Inflammatory macrophage treated with lipopolysaccharide for 1 hour (primary cell): ENCODE results near the gene PARVG.

ENCODE experiments used
- DNase-seq, 2 donors: peaks; one replicate each; pipeline ENCODE4 v3.0.0-alpha.2; 2020 to 2022

The PARVG gene

DNA sequence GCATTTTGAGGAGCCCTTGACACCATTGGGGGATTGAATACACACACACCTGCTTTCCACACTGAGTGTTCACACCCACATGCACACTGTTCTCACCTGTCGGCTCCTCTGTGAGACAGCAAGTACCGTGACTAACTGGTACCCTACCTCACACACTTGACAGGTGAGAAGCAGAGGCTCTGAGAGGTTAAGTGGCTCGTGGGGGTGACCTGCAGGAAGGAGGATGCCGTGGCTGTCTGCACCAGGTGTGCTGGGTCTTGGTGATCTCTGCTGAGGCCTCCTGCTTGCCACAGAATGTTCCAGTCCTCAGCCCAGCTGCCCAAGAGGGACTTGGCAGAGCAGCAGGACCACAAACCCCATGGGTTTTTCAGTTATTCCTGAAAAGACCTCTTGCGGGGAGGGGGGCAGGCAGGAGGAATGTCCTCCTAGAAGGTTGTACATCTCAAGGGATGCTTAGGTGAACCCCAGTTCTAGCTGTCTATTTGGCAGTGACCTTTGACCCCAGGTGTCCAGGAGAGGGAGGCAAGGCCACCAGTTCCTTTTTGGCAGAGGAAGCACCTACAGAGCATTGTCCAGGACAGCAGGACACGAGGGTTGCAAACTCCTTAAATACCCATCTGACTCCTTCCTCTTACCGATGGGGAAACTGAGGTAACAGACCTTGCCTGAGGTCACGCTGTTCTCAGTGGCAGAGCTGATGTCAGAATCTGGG lies 66.0 kb downstream of the PARVG start:
- DNase-seq: no peak

DNA sequence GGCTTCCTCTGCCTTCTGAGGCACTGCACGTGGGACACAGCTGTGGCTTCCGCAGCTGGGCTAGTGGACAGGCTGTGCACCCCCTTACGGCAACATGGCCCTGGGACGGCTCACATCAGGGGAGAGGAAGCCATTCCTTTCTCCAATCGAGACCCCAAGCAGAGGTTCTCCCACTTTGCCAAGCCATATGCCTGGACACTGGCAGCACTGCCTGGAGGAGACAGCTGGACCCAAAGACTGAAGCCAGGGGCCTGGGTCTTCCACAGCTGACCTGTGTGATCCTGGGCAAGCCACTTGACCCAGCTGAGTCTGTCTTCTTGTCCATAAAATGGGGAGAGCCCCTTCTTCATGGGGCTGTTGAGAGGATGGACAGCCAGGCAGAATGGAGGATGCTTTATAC lies 66.6 kb downstream of the PARVG start:
- DNase-seq: no peak

DNA sequence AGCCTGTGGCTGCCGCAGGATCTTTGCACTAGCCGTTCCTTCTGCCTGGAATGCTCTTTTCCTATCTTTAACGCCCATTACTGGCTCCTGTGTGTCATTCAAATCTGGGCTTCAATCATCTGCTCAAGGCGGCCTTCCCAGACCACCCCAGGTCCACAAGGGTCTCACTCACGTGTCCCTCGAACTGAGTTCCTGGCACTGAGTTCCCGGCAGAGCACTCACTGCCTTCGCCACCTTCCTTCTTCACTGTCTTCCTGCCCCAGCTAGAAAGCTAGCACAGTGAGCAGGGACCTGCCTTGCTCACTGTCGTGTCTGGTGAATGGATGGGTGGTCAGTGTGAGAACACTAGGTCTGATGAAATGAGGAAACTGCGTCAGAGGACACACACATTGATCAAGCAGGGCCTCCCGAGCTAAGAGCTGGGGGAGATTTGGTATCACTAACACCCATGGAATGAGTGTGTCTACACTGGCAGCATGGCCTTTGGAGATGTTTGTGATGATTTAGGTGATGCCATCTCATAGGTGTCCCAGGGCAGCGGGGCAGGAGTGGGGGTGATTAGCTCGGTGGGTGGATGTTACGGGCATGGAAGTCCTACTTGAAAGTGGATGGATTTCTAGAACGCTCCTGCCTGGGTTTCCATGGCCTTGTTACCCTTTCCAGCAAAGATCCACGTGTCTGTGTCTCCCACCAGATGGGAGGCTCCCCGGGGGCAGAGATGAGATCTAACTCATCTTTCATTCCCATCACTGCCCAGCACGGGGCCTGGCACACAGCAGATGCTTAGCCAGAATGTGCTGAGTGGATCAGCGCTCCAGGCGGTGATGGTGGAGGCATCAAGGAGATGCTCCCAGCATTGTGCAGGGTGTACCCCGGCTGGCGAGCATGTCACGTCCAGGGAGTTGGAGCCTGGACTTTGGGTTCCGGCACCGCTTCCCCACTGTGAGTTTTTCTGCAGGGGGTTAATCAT lies 67.5 kb downstream of the PARVG start:
- no peak for DNase-seq

DNA sequence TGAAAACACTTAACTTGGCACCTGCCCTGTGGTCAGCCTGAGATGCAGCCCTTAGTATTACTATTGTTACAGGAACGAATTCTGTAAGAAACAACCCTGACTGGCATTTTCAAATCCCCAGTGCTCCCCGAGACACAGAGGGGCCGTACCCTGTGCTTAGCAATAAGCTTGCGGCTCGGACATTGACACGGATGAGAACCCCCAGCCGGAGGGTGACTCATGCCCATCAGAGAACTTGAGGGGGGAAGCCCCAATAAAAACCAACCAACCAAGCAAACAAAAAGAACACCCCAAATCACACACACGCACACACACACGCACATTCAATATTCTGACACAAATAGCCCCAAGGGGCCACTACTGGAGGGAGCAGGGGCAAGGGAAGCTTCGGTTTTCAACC lies 68.2 kb downstream of the PARVG start:
- DNase-seq: no peak

DNA sequence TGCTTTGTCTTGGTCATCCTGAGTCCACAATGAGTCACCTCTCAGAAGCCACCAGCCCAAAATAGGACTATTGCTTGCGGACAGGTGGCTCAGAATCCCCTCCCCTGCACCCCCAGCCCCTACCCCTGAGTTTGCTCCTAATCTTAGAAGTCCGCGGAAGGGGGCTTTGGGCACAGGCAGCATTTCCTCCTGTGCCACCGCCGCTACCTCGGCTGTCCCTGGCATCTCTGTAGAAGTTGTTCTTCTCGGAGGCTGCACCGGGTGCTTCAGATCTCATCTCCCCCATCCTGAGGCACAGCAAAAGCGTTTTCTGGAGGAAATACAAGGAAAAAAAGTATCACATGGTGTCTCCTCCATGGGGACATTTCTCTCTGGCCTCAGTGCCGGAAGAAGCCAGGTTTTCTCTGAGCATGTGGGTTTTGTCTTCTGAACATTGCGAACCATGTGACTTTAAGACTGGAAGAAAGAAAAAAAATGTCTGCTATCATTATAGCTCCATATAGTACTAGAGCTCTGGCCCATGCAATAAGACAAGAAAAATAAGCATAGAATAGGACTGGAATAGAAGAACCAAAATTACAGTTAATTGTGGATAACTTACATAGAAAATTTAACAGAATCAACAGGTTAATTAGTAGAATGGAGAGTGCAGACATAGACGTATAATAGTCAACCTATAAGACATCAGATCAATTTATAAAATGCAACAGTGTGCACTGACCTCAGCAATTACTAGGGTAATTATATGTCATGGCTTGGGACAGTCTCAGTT lies 68.8 kb downstream of the PARVG start:
- DNase-seq: no peak

DNA sequence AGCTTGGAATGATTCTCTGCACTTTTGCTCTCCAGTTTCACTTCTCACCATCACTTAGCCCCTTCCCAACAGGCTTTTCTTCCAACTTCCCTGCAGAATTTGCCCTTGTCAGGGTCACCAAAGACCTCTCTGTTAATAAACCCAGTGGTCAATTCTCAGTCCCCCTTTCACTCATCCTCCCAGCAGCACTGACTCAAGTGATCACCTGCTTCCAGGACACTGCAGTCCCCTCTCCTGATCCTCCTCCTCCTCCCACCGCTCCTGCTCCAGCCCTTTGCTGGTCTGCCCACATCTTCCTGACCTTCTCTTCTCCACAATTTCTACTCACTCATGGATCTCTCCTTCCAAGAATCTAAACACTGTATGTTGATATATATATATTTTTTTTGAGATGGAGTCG lies 74.1 kb downstream of the PARVG start:
- DNase-seq: no peak

DNA sequence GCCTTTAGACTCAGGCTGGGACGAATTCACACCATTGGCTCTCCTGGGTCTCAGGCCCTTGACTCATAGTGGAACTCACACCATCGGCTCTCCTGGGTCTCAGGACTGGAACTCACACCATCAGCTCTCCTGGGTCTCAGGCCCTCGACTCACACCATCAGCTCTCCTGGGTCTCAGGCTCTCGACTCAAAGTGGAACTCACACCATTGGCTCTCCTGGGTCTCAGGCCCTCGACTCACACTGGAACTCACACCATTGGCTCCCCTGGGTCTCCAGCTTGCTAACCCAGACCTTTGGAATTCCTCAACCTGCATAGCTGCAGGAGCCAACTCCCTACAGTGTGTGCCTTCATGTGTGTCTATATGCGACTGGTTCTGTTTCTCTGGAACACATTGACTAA lies 75.4 kb downstream of the PARVG start:
- no peak for DNase-seq

DNA sequence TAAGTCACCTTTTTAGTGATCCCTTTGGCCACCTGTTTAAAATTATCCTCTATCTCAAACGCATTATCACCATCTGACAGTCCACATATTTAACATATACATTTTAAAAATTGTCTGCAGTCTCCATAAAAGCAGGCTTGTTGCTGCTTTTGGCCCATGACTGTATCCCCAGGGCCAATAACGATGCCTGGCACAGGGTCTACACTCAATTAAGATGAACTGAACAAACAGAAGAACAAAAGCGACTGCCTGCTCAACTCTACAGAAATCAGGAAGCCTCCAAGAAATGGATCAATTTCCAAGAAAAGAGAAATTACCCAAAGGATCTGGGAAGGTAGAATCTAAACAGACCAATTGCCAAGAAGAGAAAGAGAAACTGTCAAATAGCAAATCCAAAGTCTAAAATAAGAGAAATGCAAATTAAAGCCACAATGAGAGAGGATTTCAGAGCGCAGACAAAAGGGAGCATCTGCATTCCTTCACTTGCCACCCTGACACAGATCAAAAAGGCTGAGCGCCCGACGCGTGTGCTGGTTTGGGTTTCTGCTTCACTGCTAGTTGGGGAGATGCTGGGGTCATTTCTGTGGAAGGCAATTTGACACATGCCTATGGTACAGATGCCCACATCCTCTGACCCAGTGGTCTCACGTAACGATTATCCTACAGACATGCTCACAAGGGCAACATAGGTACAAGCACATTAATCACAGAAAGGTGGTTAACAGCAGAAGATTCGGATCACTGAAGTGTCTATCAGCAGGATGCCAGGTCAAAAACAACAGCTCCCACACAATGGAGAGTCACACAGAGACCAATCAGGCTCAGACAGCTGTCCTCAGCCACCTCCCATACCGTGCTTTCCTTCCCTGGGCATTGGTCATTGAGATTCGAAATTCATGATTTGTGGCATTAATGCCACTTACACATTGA lies 76.1 kb downstream of the PARVG start:
- no peak for DNase-seq
